Cardiac muscle cell (in vitro differentiated cells and primary cell): ENCODE results near the gene WBP1L. TPM values are rescaled to one million over a fixed set of nuclear protein-coding genes. Genes with fewer than 3 reads are reported as not detected.
"Not testable (repeated sequence)": the region's sequence is repeated elsewhere in the genome, so short reads cannot be mapped to it uniquely, and the experiment has no call there.

Experiments used
- DNase-seq, 2 donors: peaks; one replicate each; pipeline versions ENCODE4 v3.0.0 to v3.0.0-alpha.2; 2010 to 2017; ENCODE audit warnings: low read depth in 1 of 2, low spot score in 1 of 2
- H3K27ac ChIP-seq: fragments of 200-600 bp; sonication (generic); 2 replicates; pipeline ENCODE4 v1.5.1; 2016
- H3K27me3 ChIP-seq: fragments of 200-600 bp; sonication (generic); 2 replicates; pipeline ENCODE4 v1.6.0; 2016; ENCODE audit warnings: control low read depth
- H3K36me3 ChIP-seq: fragments of 200-600 bp; sonication (generic); 2 replicates; pipeline ENCODE4 v1.5.1; 2016; ENCODE audit warnings: control low read depth
- H3K4me1 ChIP-seq: fragments of 200-600 bp; sonication (generic); 2 replicates; pipeline ENCODE4 v1.8.1; 2017; ENCODE audit warnings: low read depth, mild to moderate bottlenecking, mixed run types
- H3K4me3 ChIP-seq: fragments of 200-600 bp; sonication (generic); 2 replicates; pipeline ENCODE4 v1.5.1; 2016; ENCODE audit warnings: mild to moderate bottlenecking
- H3K9me3 ChIP-seq: fragments of 200-600 bp; sonication (generic); 2 replicates; pipeline ENCODE4 v1.5.1; 2017; ENCODE audit warnings: low read depth, mild to moderate bottlenecking, control low read depth
- polyA plus RNA-seq: library from polyadenylated mRNA; unstranded; fragments of >200 nt; fragmentation: Nextera tagmentation; extraction: Ambion mirVana; gene quantifications from 2 replicates; pipeline ENCODE4 v1.2.1, GENCODE V29; 2016
- total RNA-seq: library from RNA; depleted of rRNA; stranded (reverse); fragments of >200 nt; gene quantifications from 2 replicates; pipeline ENCODE4 v1.2.3, GENCODE V29; 2016
- TF ChIP-seq, protein P1 (sequence below): IDR thresholded peaks from 2 replicates; pipeline ENCODE4 v1.5.1; 2012; ENCODE audit warnings: low read depth, mild to moderate bottlenecking, low read length

WBP1L gene
- total and polyA plus RNA-seq, 2 experiments from 2014 or later: 14.2 to 43.9 TPM

DNA sequence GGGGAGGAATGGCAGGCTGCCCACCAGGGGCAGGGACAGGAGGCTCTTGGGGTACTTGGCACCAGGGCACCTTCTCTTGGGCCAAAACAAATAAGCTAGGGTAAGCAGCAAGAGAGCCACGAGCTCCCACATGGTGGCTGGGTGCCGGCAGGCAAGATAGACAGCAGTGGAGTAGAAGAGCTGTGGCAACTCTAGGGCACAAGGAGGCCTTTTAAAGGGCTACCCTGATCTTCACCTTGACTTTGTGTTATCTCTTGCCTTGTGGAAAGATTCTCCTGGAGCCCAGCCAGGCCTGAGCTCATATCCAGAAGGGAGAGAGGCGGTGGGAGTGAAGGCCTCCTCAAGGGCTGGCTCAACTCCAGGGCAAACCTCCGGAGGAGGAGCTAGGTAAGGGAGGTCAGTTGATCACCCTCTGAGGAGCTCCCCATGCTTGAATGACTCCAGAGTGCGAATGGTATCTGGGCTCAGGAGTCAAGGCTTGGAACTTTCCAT, 93.5 kb downstream of the WBP1L start, which contains the start of gene CYP17A1:
TSS of gene CYP17A1 (minus strand) at position 184 of the 492 bp plus-strand sequence. CDS start at position 132, 52 bp downstream.
- Histone ChIP-seq H3K27ac (no peak within 1 kb of the TSS), H3K4me1 (no peaks in the 10 kb centered on the region), H3K4me3 (no peak within 1 kb of the TSS), H3K36me3 (no peaks in the 10 kb centered on the region), H3K27me3 (no peaks in the 10 kb centered on the region), H3K9me3 (no peaks in the 10 kb centered on the region)
- peak in 1 of 2 donors; percentile 65 for DNase-seq
- TF ChIP-seq, protein P1, sequence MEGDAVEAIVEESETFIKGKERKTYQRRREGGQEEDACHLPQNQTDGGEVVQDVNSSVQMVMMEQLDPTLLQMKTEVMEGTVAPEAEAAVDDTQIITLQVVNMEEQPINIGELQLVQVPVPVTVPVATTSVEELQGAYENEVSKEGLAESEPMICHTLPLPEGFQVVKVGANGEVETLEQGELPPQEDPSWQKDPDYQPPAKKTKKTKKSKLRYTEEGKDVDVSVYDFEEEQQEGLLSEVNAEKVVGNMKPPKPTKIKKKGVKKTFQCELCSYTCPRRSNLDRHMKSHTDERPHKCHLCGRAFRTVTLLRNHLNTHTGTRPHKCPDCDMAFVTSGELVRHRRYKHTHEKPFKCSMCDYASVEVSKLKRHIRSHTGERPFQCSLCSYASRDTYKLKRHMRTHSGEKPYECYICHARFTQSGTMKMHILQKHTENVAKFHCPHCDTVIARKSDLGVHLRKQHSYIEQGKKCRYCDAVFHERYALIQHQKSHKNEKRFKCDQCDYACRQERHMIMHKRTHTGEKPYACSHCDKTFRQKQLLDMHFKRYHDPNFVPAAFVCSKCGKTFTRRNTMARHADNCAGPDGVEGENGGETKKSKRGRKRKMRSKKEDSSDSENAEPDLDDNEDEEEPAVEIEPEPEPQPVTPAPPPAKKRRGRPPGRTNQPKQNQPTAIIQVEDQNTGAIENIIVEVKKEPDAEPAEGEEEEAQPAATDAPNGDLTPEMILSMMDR: no peak

DNA sequence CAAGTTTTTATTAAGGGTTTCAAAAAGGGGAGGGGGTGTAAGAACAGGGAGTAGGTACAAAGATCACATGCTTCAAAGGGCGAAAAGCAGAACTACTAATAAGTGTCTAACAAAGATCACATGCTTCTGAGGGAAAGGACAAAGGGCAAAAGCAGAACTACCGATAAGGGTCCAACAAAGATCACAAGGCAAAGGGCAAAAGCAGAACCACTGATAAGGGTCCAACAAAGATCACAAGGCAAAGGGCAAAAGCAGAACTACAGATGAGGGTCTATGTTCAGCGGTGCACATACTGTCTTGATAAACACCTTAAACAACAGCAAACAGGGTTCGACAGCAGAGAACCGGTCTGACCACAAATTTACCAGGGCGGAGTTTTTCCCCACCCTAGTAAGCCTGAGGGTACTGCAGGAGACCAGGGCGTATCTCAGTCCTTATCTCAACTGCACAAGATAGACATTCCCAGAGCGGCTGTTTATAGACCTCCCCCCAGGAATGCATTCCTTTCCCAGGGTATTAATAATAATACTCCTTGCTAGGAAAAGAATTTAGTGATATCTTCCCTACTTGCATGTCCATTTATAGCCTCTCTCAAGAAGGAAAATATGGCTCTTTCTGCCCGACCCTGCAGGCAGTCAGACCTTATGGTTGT, 94.7 kb downstream of the WBP1L start:
- H3K4me3 ChIP-seq, H3K27me3 ChIP-seq, DNase-seq, H3K9me3 ChIP-seq, H3K27ac ChIP-seq, H3K36me3 ChIP-seq, H3K4me1 ChIP-seq: not testable (repeated sequence)

DNA sequence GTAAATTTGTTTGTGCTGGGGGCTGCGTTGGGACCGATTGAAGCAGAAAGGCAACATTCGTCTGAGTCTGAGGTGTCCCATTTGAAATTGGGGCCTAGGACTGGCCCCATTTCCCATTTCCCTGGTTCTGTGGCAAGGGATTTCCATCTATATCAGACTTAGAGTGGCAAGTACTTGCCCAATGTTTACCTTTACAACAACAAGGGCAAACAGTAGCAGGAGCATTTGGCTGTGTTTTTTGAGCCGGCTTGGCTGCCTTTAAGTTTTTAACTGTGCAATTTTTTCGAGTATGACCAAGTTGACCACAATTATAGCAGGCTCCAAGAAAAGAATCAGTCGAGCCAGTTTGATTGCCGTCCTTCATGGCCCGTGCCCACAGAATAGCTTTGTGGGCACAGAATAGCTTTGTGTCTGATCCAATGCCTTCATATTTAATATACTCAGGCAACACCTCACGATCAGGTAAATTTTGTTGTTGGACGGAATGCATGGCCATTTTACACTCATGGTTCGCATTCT, 98.1 kb downstream of the WBP1L start:
- no peaks in the 10 kb centered on the region for H3K4me1 ChIP-seq
- H3K4me3 ChIP-seq: no peak overlapping the region
- no peaks in the 10 kb centered on the region for H3K36me3 ChIP-seq
- H3K27me3 ChIP-seq: no peaks in the 10 kb centered on the region
- H3K27ac ChIP-seq: no peak overlapping the region
- H3K9me3 ChIP-seq: no peaks in the 10 kb centered on the region
- DNase-seq: no peak
- TF ChIP-seq, protein P1: no peak

DNA sequence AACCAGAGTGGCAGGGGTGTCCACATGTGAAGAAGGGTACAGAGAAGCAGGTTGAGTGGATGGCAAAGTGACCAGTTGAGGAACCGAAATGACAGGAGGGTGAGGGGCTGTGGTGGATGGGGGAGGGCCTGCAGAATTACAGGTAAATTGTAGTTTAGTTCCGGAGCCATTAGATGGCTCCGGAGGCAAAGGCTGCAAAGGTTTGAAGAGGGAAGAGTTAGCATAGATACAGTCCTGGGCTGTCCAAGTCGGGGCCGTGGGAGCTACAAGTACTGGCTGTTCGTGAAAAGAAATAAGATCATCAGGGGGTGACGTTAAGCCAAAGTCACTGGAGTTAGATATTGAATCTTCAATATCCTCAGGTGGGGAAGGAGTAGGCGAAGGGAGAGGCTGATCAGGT, 99.4 kb downstream of the WBP1L start:
- H3K4me1 ChIP-seq, H3K27ac ChIP-seq, H3K27me3 ChIP-seq, H3K36me3 ChIP-seq, H3K4me3 ChIP-seq, H3K9me3 ChIP-seq, DNase-seq: not testable (repeated sequence)

DNA sequence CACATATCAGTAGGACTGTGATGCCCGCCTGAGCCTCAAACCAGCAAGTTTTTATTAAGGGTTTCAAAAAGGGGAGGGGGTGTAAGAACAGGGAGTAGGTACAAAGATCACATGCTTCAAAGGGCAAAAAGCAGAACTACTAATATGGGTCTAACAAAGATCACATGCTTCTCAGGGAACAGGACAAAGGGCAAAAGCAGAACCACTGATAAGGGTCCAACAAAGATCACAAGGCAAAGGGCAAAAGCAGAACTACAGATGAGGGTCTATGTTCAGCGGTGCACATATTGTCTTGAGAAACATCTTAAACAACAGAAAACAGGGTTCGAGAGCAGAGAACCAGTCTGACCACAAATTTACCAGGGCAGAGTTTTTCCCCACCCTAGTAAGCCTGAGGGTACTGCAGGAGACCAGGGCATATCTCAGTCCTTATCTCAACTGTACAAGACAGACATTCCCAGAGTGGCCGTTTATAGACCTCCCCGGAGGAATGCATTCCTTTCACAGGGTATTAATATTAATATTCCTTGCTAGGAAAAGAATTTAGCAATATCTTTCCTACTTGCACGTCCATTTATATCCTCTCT, 100.5 kb downstream of the WBP1L start:
- not testable (repeated sequence) for H3K4me3 ChIP-seq, H3K36me3 ChIP-seq, H3K4me1 ChIP-seq, H3K27me3 ChIP-seq, DNase-seq, H3K9me3 ChIP-seq, H3K27ac ChIP-seq

DNA sequence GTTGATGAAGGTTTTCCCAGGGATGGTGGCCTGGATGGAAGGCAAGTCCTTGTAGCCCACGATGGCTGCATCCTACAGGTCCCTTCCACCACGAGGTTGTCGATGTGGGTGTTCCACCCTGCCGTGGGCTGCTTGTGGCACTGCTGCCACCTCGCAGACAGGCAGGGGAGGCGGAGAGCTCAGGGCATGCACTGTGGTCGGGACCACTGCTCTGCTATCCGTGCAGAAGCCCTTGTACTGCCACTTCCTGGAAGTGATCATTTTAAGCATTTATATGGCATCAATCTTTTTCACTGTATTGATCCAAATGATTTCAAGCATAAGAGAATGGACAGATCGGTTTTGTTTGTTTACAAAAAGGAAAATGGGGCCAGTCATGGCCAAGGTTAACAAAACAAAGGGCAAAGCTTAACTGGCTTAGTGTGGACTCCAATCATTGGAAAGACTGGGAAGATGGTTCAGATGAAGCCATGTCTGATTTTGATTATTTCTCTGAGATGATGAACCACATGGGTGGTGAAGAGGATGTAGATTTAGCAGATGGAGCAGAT, 101.7 kb downstream of the WBP1L start:
- H3K4me3 ChIP-seq: no peak overlapping the region
- H3K36me3 ChIP-seq: no peaks in the 10 kb centered on the region
- no peak for DNase-seq
- no peak overlapping the region for H3K27ac ChIP-seq
- TF ChIP-seq, protein P1: no peak
- no peaks in the 10 kb centered on the region for H3K4me1 ChIP-seq
- H3K27me3 ChIP-seq: no peaks in the 10 kb centered on the region
- H3K9me3 ChIP-seq: no peaks in the 10 kb centered on the region

DNA sequence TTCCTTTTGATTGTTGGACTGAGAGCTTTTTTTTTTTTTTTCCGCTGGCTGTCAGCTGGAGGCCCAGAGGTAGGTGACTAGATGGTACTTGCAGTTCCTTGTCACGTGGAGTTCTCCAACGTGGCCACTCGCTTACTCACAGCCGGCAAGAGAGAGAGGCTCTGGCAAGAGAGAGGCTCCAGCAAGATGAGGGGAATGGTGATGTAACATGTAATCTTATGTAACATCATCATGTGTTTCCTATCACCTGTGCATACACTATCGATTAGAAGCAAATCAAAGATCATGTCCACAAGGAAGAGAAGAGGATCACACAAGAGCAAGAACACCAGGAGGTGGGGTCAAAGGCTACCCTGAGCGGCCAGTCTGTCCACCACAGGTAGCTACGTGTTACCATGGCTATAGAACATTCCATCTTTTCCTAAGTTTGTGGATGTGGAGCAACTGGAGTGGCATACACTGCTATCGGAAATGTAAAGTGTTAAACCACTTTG, 106.3 kb downstream of the WBP1L start:
- Histone ChIP-seq H3K9me3 (no peaks in the 10 kb centered on the region), H3K36me3 (no peaks in the 10 kb centered on the region), H3K27ac (no peak overlapping the region), H3K27me3 (no peaks in the 10 kb centered on the region), H3K4me3 (no peak overlapping the region), H3K4me1 (no peaks in the 10 kb centered on the region)
- DNase-seq: no peak
- TF ChIP-seq, protein P1: no peak

DNA sequence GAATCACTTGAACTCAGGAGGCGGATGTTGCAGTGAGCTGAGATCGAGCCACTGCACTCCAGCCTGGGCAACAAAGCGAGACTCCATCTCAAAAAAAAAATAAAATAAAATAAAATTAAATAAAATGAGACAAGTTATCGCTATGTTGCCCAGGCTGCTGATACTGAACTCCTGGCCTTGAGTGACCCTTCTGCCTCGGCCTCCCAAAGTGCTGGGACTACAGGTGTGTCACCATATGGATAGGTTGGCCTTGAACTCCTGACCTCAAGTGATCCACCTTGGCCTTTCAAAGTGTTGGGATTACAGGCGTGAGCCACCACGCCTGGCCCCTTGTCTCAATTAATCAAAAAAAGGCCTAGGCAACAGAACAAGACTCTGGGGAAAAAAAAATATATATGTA, 109.5 kb downstream of the WBP1L start:
- H3K9me3 ChIP-seq, H3K27me3 ChIP-seq, H3K27ac ChIP-seq, H3K4me3 ChIP-seq, DNase-seq, H3K36me3 ChIP-seq, H3K4me1 ChIP-seq: not testable (repeated sequence)

DNA sequence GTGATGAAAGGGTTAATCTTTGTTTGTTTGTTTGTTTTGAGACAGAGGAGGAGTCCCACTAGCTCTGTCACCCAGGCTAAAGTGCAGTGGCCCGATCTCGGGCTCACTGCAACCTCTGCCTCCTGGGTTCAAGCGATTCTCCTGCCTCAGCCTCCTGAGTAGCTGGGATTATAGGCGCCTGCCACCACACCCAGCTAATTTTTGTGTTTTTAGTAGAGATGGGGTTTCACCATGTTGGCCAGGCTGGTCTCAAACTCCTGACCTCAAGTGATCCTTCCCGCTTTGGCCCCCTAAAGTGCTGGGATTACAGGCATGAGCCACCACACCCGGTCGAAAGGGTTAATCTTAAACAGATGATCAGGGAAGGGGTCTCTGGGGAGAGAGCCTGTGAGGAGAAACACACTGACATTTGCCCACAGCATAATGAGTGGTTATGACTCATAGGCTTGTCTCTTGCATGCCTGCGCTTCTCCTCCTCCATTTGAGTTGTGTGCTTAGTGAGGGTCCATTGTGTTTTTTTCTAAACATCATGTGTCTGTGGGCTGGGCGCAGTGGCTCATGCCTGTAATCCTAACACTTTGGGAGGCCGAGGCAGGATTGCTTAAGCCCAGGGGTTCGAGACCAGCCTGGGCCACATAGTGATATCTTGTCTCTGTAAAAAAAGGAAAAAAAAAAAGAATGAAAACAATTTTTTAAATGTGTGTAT, 112.1 kb downstream of the WBP1L start:
- DNase-seq: peak in 1 of 2 donors; percentile 94
- H3K4me1 ChIP-seq, H3K4me3 ChIP-seq, H3K36me3 ChIP-seq, H3K27ac ChIP-seq, H3K9me3 ChIP-seq, H3K27me3 ChIP-seq: not testable (repeated sequence)
